Stimulated activated naive CD4-positive, alpha-beta T cell (primary cell): ENCODE measurements around the gene AOAH.

Experiments used
- DNase-seq, 6 experiments: peaks; one replicate each; lab custom pipeline; 2025; lab: John Stamatoyannopoulos, UW

AOAH gene

GRCh38 chr7:36546331-36546730 lies 178.0 kb downstream of the AOAH start:
- no peak for DNase-seq

DNA sequence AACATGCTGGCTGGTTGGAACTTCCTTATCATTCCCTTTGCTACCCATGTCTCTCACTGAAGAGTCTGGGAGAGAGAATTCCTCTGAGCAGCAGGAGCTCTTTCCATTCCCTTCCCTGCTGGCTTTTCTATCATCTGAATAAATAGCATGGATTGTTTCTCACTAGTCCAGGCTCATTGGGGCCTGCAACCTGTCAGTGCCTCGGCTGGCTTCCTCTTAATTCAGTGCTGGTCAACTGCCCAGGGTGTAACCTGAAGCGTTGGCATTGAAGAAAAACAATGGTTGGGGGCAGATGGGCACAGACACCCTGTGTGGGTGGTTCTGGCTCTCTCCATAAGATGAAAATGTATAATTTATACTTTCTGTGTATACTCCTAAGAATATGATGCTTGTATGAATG lies 179.0 kb downstream of the AOAH start:
- no peak for DNase-seq

DNA sequence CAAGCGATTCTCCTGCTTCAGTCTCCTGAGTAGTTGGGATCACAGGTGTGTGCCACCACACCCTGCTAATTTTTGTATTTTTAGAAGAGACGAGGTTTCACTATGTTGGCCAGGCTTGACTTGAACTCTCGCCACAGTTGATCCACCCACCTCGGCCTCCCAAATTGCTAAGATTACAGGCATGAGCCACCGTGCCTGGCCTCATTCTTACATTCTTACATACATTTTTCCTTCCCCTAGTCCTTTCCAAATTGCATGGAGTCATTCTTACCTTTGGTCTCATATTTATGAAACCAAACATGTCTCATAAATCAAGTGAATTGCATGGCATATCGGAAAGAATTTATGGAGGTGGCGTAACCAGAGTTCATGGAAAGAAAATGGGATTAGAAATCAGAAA lies 186.2 kb downstream of the AOAH start:
- DNase-seq = no peak

DNA sequence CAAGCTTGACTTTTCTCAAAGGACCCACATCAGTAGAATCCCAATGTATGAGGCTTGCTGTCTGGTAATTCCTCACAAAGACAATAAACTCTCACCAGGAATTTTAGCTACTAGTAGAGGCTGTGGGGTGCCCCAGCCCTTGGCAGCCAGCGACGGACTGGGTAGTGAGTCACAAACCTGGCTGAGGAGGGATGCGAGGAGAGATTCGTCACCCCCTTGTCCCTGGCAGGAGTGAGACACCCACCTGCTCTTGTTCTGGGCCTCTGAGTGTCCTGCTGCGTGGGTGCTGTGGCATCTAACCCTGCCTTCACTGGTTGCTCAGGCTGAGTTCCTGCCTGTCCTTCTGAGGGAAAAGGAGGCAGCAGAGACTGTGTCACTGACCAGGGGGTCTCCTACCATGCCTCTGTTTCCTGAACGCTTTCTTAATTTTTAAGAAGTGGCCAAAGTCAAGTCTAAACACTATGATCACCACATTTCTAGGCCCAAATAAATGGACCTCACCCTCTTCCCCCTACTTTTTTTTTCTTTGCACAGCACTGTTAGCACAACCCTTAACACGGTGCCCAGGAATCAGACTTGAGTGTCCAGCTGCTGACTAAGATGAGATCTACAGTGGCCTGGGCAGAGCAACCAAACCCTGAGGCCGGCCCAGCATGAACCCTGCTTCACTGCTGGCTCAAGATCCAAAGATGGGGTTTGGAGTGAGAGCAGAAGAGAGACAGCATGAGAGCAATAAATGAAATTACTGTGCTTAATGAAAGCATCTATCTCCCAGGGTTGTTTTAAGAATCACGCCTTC lies 188.2 kb downstream of the AOAH start:
- DNase-seq = no peak

- DNase-seq = no peak
Measured at GRCh38 chr7:36533717-36534116, 190.6 kb downstream of the AOAH start.

GRCh38 chr7:36532981-36533499 lies 191.3 kb downstream of the AOAH start:
- DNase-seq = no peak

DNA sequence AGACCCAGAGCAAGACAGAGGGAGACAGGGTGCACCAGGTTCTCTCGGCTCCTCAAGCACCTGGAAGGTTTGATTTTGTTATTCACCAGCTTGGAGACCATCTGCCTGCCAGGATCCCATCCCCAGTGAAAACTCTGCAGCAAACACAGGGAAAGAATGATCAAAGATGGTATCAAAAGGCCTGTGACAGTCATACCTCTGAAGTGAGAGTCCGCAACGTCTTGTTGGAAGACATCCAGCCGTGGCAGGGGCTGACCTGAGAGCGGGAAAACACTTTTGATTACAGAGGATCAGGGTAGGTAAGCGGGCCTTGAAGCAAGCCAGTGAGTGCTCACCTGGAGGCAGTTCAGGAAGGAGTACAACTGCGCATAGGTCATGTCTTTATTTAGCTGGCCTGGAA lies 192.3 kb downstream of the AOAH start:
- DNase-seq = no peak

- DNase-seq = no peak
Measured at GRCh38 chr7:36530456-36530855, 193.8 kb downstream of the AOAH start.

GRCh38 chr7:36527549-36527913 lies 196.8 kb downstream of the AOAH start:
- DNase-seq = no peak

GRCh38 chr7:36526863-36527548 lies 197.3 kb downstream of the AOAH start:
- no peak for DNase-seq

DNA sequence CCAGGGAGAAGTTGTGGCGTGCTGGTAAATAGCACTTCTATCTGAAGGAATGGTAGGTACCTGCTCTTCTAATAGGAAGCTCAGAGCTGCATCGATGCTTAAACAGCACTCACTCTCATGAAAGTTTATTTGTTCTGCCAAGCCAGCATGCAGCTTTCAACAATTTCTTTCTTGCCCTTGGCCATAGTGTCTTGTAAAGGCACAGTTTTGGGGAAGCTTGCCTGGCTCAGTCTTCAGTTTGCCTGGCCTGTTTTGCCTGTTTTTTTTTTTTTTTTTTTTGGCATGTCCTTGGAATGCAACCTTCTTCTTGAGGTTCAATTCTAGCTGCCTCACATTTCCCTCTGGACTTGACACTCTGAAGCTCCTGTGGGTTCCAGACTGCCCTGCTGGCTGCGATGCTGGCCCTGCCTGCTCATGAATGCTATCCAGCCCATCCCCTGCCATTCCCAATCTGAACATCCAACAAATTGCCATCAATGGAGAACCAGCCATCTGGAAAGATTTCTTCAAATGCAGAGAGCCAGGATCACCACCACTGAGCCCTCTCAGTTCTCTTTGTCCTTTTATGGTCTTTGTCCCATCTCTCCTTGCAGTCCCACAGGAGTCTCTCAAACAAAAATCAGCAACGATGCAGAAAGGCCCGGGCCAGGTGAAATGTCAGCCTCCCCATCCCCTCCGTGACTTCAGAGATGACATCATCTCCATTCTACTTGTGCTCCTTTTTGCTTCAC lies 200.8 kb downstream of the AOAH start:
- DNase-seq = no peak

DNA sequence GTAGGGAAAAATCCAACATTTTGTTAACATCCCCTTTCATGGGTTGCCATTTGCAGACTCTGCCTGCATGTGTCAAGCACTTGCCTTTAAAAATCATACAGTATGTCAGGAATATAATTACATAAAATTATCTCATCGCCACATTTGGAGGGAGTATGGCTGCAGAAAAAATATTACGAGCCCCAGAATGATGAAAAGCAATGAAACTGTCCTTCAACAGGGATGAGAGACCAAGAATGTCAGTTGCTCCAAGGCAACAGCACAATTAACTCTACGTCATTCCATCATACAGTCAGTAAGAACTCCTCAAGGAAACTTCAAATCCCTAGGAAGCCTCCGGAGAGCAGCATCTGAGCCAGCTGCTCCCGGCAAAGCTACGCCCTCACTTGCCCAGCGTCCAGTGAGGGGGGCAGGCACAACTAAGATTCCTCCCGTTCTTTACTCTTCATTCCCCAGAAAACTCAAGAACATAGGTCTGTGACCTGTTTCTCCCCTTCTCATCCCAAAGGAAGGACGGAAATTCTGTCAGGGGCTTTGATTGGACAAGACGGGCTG lies 201.8 kb downstream of the AOAH start:
- DNase-seq = no peak

DNA sequence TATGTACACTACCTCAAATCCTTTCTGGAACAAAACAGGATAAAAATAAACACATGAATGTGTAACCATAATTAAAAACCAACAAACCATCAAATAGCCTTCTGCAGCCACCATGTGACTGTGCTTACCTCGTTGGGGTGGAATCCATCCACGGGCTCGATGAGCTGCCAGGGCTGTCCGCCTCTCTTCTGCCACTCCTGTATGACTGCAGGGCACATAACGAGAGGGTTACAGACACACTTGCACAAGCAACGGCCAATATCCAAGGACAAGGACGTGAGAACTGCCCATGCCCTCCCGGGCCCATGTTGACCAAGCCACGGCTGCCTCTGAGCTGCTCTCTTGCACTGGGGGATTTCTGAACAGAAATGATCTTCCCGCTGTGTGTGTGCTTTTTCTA lies 202.4 kb downstream of the AOAH start:
- no peak for DNase-seq

GRCh38 chr7:36521133-36521532 lies 203.2 kb downstream of the AOAH start:
- no peak for DNase-seq

GRCh38 chr7:36515847-36516246 lies 208.4 kb downstream of the AOAH start:
- DNase-seq = no peak

DNA sequence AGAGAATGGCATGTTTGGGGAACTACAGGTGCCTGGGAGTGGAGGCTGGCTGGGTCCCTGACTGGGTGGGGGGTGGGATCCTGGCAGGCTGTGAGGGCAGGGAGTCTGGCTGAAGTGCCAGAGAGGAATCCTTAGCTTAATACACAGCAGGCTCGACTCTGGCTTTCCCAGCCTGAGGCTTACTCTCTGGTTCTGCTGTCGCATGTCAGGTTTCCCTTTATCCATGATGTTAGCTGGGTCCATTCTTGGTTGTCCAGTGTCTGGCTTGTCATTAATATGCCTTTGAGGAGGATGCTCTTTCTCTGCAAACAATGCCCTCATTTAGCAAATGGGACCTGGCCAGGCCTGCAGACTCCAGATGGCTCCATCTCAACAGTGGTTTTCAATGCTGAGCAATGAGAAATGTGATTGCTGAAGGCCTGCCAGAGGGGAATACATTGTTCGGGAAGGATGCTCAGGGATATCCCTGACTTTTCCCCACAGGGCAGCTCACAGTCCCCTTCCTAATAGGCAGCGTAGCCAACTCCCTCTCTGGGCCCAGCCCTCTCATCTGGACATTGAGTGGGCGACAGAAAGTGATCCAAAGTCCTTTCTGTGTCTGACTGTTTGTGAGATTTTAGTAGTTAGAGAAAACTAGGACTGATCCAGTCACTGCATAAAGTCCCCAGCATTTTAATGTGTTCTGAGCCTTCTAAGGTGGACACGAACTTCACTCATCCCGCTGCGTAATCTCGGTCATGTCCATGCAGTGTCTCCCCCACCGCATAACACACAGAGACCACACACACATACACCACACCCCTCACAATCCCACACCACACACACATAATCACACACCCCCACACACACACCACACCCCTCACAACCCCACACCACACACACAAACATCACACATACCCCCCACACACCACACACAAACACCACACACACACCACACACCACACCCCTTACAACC lies 209.7 kb downstream of the AOAH start:
- DNase-seq = no peak

- DNase-seq = no peak
Measured at GRCh38 chr7:36513393-36513792, 210.9 kb downstream of the AOAH start.

GRCh38 chr7:36512616-36513015 lies 211.7 kb downstream of the AOAH start:
- DNase-seq = no peak

DNA sequence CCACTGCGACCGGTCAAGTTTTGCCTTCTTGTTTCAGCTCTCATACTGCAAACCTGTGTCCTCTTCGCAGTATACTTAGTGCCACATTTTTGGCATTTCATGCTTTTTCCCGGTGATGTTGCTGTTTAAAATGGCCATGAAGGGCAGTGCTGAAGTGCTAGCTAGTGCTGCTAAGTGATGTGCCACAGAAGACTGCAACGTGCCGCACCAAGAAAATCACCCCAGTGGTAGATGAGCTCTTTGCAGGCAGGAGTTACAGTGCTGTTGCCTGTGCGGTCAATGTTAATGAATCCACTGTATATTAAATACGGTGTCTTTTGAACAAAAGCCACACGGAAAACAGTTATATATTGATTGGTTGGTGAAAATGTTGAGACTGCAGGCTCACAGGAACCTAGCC lies 214.3 kb downstream of the AOAH start:
- DNase-seq = no peak

DNA sequence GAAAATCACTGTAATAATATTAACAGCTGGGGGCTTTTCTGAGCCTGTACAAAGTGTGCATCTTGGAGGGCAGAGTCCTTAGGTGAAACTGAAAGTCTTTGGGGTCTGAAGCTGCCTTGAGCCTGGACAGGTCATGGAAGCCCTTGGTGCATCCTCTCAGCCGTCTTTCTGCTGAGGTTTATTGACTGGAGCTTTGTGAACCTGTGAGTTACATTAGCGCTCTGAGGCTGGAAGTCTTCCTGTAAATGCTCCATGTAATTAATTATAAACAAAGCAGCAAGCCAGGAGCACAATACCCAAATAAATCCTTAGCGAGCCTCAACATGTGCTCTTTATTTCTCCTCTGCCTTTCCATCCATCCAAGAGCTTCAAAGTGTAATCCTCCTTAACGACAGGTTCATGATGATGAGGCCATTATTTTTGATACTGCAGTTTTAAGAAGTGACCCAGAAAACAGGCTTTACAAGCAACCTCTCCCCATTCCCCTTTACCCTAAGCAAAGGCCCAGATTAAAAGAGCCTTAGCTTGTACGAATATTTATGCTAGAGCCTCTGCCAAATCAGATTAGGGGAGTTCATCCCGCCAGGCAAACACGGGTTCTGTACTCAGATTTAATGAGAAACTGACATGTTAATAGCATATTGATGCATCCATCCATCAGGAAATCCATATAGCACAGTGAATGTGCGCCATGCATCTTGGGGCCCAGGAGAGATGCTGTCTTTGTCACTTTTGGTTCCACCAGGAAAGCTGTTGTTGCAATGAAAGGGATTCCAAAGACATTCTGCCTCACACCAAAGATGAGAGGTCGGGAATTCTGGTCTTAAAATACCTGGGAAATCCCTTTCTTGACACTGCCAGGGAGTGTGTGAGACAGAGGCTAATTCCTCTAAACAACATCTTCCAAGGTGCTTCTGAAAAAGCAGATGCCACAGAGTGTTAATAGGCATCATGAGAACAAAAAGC lies 216.5 kb downstream of the AOAH start:
- no peak for DNase-seq
